GM21447 (cell line): Measurements from ENCODE around the gene TPM3.
"Not testable (repeated sequence)": the region's sequence is repeated elsewhere in the genome, so short reads cannot be mapped to it uniquely, and the experiment has no call there.

Experiments
- ATAC-seq: cut with Tn5 transposase; IDR thresholded peaks from one replicate; pipeline ENCODE4 v1.9.1; 2021; ENCODE audit not compliant: unreplicated experiment

The TPM3 gene

GRCh38 chr1:154170547-154171222 is 21.2 kb downstream of the TPM3 start:
- no peak for ATAC-seq

DNA sequence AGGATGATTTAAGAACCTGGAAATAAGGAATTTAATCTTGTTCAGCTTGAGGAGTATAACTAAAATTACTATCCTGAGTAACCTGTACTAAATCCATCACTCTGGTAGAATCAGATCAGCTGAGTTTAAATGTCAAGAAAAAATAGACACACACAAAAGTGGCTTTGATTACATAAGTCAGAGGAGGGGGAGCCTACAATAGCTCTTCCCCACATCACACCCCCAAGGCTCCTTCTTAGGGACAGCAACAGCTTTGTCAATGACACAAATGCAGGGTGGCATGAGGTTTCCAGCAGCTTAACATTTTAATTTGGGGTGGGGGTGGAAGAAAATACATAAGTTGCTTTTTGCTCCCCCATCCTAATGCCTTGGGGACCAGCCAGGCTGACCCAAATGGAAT is 24.4 kb downstream of the TPM3 start:
- no peak for ATAC-seq

DNA sequence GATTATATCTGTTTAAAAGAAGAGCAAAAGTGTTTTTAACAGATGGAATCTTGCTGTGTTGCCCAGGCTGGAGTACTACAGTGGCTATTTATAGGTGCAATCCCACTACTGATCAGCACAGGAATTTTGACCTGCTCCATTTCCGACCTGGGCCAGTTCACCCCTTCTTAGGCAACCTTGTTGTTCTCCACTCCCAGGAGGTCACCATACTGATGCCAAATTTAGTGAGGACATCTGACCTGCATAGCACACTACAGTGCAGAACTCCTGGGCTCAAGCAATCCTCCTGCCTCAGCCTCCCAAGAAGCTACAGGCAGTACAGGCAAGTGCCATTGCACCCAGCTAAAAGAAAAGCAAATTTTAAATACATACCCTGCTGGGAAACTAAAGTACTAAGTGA is 25.7 kb downstream of the TPM3 start:
- ATAC-seq: no peak

- no peak for ATAC-seq
Measured at GRCh38 chr1:154159554-154159953, 32.3 kb downstream of the TPM3 start.

DNA sequence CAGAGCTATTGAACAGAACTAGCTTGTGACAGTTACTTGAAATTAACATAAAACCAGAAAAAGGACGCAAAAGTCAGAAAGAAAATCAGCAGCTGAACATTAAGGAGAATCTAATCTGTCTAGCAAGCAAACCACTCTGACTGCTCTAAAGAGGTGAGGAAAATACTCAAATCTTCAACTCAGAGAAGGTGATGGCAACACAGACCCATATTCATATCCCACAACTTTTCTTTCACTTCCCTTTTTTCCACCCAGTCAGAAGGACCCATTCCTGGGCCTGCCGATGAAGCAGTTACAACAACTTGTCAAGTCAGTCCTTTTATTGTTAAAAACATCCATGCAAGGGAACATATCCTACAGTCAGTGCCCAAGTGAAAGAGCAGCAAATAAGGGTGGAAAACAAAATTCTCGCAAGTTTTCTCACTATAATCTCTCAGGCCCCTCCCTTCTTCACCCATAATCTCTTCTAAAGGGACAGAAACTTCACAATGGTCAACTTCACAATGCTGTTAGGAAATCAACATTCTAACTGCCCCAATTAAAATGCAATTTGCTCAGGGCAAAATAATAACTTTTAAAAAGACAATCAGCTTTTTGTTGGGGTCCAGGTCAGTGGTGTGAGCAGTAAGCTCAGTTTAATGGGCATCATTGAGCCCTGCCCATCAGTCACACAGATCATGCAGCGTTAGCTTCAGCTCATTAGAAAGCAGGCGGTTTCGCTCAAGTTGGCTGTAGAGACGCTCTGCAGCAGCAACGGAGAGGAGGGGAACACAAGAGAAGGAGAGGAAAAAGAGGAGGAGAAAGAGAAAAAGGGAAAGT is 33.4 kb downstream of the TPM3 start:
- ATAC-seq: no peak

DNA sequence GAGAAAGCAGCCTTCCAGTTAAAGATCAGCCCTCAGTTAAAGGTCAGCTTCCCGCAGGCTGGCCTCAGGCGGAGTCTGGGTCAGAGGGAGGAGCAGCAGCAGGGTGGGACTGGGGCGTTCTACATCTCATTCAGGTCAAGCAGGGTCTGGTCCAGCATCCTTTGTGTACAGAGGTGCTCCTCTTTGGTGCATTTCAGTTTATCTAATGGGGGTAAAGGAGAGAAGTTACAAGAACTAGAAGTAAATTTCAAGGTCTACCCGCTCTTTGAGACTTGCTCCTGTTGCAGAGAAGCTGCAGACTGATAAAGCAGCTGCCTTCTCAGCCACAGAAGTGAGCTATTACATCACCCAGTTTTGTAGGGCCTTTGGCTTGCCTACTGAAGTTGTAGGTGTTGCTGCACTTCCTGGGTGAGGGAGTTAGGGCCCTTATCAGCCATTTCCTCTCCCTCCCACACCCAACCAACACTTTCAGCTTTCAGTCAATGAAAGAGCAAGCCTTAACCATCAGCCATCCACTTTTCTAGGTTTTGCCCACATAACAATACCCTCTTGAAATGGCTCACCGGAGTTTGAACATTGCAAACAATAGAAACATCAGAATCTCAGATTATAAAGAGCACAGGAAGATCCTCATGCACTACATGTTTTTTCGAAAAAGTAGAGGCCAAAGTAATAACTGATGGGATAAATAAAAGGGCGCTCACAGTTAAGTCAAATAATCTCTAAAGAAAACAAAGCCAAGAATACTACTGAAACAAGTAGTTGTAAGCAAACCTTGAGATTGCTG is 34.2 kb downstream of the TPM3 start:
- ATAC-seq: peak; percentile 81

GRCh38 chr1:154155251-154155650 is 36.6 kb downstream of the TPM3 start:
- ATAC-seq: no peak

DNA sequence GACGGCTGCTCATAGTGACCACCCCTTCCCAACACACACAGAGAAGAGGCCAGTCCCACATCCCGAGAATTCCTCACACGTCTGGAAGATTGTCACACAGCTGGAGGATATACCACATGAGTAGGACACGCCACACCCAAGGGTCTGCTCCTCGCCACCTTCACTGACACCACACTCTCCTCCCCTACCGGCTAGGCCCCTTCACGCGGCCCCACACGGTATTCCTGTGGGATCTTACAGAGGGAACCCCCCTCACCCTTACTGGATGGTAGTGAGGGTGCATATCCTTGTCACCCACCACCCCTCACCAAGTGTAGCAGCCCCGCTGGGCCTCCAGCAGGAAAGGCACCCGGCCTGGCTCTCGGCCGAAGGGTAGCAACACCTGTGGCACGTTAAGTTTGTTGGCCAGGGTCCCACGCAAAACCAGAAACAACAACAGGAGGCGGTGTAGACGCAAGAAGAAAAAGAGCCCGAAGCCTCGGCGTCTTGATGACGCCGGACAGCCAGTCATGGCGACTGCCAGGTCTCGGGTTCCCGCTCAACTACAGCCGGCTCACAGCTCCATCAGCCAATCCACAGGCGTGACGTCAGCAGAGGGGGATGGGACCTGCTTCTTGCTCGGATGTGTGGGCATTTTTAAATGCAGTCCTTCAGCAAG is 37.2 kb downstream of the TPM3 start, which contains the start of gene NUP210L:
TSS of gene NUP210L (minus strand) at position 540 of the 658 bp plus-strand sequence.
- ATAC-seq: no peak

DNA sequence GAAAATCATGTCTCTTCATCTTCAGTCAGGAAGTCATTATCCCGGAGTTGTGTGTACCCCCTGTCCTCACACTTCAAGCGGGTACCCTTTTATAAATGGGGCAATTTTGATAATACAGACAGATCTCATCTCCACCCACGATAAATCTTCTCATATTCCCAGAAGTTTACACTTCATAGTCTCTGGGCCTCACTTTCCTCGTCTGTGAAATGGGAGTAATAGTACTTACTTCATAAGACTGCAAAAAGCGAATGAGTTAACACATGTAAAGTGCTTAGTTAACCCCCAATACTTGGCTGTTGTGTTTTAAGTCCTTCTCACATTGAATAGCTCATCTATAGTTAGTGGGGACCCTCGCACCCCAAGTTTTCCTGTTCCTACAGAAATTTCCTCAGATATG is 37.8 kb downstream of the TPM3 start:
- ATAC-seq: no peak

- no peak for ATAC-seq
Measured at GRCh38 chr1:154151311-154151710, 40.6 kb downstream of the TPM3 start.

- ATAC-seq: no peak
Measured at GRCh38 chr1:154148807-154149206, 43.1 kb downstream of the TPM3 start.

- not testable (repeated sequence) for ATAC-seq
Measured at GRCh38 chr1:154147505-154147904, 44.4 kb downstream of the TPM3 start.

DNA sequence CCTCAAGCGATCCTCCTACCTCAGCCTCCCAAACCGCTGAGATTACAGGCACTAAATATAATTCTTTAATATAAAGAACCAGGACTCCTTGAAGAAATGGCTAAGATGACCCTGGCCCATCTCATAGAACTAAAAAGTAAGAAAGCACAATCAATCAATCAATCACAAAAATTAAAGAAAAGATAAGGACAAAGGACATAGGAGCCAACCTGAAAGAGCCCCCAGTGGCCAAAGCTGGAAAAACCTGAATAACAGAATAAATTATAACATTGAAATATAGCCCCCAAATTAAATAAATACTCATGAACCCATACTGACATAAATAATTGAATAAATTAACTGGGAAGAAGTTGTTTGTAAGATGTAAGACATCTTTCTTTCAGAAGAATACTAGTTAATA is 45.9 kb downstream of the TPM3 start:
- no peak for ATAC-seq

GRCh38 chr1:154142358-154142757 is 49.5 kb downstream of the TPM3 start:
- ATAC-seq: no peak

DNA sequence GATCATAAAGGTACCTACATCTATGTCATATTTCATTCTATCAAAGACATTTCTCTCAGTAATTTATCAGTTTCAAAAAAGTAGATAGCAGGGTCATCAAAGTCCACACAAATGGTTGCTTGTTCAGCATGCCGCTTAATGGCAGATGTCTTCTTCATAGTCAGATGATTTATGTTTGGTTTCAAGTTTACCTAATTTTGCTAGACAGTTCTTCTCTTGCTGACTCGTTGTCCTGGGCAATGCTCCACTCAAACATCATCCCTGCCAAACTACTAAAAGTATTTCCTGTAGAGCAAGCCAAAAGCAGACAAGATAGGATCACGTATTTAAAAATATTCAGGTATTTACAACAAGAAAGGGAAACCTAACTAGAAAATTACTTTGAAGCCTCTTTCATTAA is 50.7 kb downstream of the TPM3 start:
- ATAC-seq: no peak

GRCh38 chr1:154137888-154138287 is 54.0 kb downstream of the TPM3 start:
- no peak for ATAC-seq

DNA sequence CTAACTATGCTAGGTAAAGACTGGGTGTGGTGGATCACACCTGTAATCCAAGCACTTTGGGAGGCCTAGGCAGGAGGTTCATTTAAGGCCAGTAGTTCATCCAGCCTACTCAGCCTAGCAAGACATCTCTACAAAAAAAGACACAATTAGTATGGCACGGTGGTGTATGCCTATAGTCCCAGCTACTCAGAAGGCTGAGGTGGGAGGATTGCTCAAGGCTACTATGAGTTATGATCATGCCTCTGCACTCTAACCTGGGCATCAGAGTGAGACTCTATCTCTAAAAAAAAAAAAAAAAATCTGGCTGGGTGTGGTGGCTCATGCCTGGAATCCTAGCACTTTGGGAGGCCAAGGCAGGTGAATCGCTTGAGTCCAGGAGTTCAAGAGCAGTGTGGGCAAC is 58.6 kb downstream of the TPM3 start:
- no peak for ATAC-seq

- no peak for ATAC-seq
Measured at GRCh38 chr1:154129391-154129970, 62.4 kb downstream of the TPM3 start.

DNA sequence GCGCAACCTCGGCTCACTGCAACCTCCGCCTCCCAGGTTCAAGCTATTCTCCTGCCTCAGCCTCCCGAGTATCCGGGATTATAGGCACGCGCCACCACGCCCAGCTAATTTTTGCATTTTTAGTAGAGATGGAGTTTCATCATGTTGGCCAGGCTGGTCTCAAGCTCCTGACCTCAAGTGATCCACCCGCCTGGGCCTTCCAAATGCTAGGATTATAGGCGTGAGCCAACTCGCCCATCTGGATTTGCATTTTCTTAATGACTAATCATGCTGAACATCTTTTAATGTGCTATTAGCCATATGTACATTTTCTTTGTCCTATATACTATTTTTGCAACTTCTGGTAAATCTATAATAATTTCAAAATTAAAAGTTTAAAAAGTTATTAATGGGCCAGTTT is 68.7 kb downstream of the TPM3 start:
- not testable (repeated sequence) for ATAC-seq

DNA sequence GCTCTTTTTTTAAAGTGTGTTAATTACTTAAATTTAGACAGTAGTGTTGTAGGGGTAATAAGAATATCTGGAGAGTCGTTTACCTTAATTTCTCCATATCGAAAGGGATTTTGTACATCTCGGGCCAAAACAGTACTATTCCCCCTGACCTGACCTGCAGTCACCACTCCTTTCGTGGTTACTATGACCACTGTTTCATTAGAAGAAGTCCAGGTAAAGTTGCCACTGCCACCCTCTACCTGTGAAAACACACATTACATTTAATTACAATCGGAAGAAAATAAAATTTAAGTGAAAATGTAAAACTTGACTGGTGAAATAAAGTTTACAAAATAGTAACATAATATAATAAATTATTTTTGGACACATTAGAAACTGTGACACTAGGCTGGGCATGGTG is 74.3 kb downstream of the TPM3 start:
- ATAC-seq: no peak

- ATAC-seq: no peak
Measured at GRCh38 chr1:154115180-154115579, 76.7 kb downstream of the TPM3 start.
